Brain microvascular endothelial cell (primary cell): ENCODE data around the gene LPIN1.

Experiments used
- DNase-seq: peaks from one replicate; pipeline ENCODE4 v3.0.0-alpha.2; 2020
- H3K27ac ChIP-seq: fragments of 250-450 bp; sonication (Bioruptor Pico); 2 replicates; pipeline ENCODE4 v1.5.1; 2020; ENCODE audit warnings: mild to moderate bottlenecking, moderate library complexity
- H3K27me3 ChIP-seq: fragments of 250-450 bp; sonication (Bioruptor Pico); replicated peaks from 2 replicates; pipeline ENCODE4 v1.5.1; 2020; ENCODE audit warnings: mild to moderate bottlenecking
- H3K36me3 ChIP-seq: fragments of 250-450 bp; sonication (Bioruptor Pico); replicated peaks from 2 replicates; pipeline ENCODE4 v1.5.1; 2020; ENCODE audit warnings: mild to moderate bottlenecking
- H3K4me3 ChIP-seq: 2 replicates; pipeline ENCODE4 v1.5.1; 2011; ENCODE audit warnings: low read depth, mild to moderate bottlenecking, control low read depth, low read length, moderate library complexity
- CTCF ChIP-seq: IDR thresholded peaks from 2 replicates; pipeline ENCODE4 v1.5.1; 2011; ENCODE audit warnings: low read depth, mild to moderate bottlenecking, moderate library complexity, low read length, control low read depth, inconsistent platforms; ENCODE audit errors: missing control alignments
- in situ Hi-C: cut with HindIII; loops from 2 replicates; pipeline ENCODE4 v1.10.0; 2017; ENCODE audit warnings: low sequenced_read_pairs, low pct_ligation_motif_present

LPIN1 gene

GRCh38 chr2:11764920-11765319 lies 18.5 kb downstream of the LPIN1 start:
- Histone ChIP-seq H3K36me3 (peaks cover 12% of the 10 kb centered on the region), H3K4me3 (no peak overlapping the region), H3K27me3 (no peaks in the 10 kb centered on the region), H3K27ac (no peak overlapping the region)
- in situ Hi-C loops, result no loop called here
- no peak for TF ChIP-seq CTCF
- no peak for DNase-seq

GRCh38 chr2:11765501-11765900 lies 19.1 kb downstream of the LPIN1 start:
- in situ Hi-C loops, result no loop called here

GRCh38 chr2:11766016-11766415 lies 19.6 kb downstream of the LPIN1 start:
- TF ChIP-seq CTCF, result no peak
- in situ Hi-C loops, result no loop called here
- no peak for DNase-seq
- H3K4me3 ChIP-seq, result no peak overlapping the region
- no peaks in the 10 kb centered on the region for H3K27me3 ChIP-seq
- peaks cover 12% of the 10 kb centered on the region for H3K36me3 ChIP-seq
- no peak overlapping the region for H3K27ac ChIP-seq

More at GRCh38 chr2:11765501-11765900, 19.1 kb downstream of the LPIN1 start:
- TF ChIP-seq CTCF, result no peak
- H3K4me3 ChIP-seq, result no peak overlapping the region
- no peak for DNase-seq
- no peak overlapping the region for H3K27ac ChIP-seq
- peaks cover 12% of the 10 kb centered on the region for H3K36me3 ChIP-seq
- no peaks in the 10 kb centered on the region for H3K27me3 ChIP-seq

GRCh38 chr2:11767779-11768178 lies 21.3 kb downstream of the LPIN1 start:
- no peak for DNase-seq
- no peak for TF ChIP-seq CTCF
- Histone ChIP-seq H3K27ac (no peak overlapping the region), H3K27me3 (no peaks in the 10 kb centered on the region), H3K36me3 (peaks cover 19% of the 10 kb centered on the region), H3K4me3 (no peak overlapping the region)
- in situ Hi-C loops, result no loop called here

GRCh38 chr2:11768946-11769345 lies 22.5 kb downstream of the LPIN1 start:
- TF ChIP-seq CTCF, result no peak
- no peak for DNase-seq

GRCh38 chr2:11769516-11769915 lies 23.1 kb downstream of the LPIN1 start:
- no peak for DNase-seq
- H3K27me3 ChIP-seq, result no peaks in the 10 kb centered on the region
- in situ Hi-C loops, result no loop called here
- no peak overlapping the region for H3K4me3 ChIP-seq
- TF ChIP-seq CTCF, result no peak
- H3K27ac ChIP-seq, result no peak overlapping the region
- peaks cover 27% of the 10 kb centered on the region for H3K36me3 ChIP-seq

More at GRCh38 chr2:11768946-11769345, 22.5 kb downstream of the LPIN1 start:
- Histone ChIP-seq H3K36me3 (peaks cover 21% of the 10 kb centered on the region), H3K4me3 (no peak overlapping the region), H3K27ac (no peak overlapping the region), H3K27me3 (no peaks in the 10 kb centered on the region)
- in situ Hi-C loops, result no loop called here
